GM19463 (cell line): ENCODE data around the gene HMGN5.

Experiments
- ATAC-seq: cut with Tn5 transposase; IDR thresholded peaks from one replicate; pipeline ENCODE4 v1.9.1; 2021; ENCODE audit warnings: mild to moderate bottlenecking, moderate library complexity; ENCODE audit not compliant: unreplicated experiment

Gene HMGN5

DNA sequence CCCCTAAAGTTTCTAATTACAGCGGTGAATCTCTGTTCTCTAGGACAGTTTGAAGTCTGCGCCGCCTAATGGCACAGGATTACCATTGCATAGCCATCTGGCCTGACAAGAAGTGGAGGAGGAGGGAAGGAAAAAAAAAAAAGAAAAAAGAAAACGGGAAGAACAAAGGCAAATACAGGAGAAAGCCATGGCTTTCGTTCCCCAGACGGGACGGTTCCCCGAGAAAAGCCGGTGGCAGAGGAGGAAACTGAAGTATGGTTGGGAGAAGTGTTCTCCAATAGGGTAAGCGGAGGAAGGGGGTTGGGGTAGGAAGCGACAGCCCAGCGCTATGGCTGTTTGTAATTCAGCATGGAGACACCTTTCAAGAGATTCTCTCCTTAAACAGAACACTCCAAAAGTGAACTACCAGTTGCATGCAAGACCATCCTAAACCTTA lies 80.8 kb downstream of the HMGN5 start:
- ATAC-seq = peak; percentile 51

DNA sequence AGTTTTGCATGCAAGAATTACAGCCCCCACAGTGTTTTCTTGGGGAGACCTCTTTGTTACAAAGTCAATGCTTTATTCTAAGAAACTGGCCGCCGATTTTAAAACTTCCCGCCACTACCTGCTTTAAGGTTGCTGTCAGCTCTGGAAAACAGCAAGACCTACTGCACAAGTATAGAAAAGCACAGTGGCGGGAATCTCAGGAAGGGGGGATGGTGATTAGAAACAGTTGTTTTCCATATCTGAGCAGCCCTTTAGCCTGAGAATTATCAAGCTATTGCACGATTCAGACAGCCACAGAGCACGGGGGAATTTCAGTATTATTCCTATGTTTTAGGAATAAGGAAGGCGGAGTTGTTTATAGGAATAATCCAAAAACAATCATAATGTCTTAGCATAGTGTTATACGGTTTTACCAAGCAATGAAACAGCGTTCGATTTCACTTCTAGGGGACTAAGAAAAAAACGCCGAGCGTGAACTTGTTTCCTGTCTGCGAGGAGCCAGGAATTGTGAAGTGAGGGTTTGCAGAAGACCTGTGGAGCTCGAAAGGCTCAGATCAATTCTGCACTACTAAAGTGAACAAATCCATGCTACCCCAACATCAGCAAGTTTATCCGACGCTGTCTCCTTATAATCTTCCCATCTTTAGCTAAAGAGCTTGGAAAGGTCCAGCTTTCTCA lies 81.3 kb downstream of the HMGN5 start:
- ATAC-seq = peak; percentile 23

DNA sequence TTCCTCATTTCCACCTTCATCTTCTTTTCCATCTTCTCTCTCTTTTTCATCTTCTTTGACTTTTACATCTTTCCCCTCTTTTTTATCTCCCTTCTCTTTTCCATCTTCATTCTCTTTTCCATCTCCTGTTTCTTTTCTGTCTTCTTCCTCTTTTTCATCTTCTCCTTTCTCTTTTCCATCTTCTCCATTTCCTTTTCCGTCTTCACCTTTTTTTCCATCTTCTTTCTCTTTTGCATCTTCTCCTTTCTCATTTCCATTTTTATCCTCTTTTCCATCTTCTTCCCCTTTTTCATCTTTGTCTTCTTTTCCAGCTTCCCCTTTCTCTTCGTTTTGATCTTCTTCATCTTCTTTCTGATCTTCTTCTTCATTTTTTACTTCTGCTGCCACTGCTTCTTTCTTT lies 87.0 kb downstream of the HMGN5 start:
- no peak for ATAC-seq

DNA sequence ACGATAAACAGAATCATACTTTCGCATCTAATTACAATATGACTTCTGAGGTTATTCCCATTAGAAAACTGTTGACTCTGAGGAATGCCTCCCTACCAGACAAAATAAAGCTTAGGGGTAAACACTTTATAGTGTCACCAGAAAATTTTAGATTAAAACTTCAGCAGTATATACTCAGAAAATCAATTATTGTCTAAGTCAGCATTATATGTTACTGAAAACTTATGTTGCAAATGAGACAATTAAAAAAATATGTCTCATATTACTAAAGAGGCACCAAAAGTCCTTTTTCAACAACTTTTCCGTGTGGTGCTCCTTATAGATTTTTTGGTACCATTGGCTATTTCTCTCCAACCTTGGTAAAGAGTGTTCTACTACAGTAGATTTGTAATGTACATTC lies 91.4 kb downstream of the HMGN5 start:
- ATAC-seq = no peak

DNA sequence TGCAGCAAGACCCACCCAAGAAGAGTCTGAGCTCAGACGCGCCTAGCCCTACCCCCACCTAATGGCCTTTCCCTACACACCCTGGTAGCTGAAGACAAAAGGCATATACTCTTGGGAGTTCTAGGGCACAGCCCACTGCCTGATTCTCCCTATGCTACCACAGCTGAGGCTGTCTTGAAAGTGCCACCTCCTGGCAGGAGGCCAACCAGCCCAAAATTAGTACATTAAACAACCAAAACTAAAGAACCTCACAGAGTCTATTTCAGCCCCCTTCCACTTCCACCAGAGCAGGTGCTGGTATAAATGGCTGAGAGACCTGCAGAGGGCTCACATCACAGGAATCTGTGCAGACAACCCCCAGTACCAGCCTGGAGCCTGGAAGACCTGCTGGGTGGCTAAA lies 119.1 kb downstream of the HMGN5 start:
- no peak for ATAC-seq
